Right lobe of liver (tissue), 4 donors: ENCODE measurements around the gene EXOC1L.

ENCODE experiments used
- POLR2A ChIP-seq: fragments of 450-650 bp; IDR thresholded peaks from one replicate; pipeline ENCODE4 v1.6.1; 2017; ENCODE audit warnings: antibody characterized with exemption, mild to moderate bottlenecking
- TF ChIP-seq, protein P1 (sequence below), 4 donors: fragments of 200-600 bp in 3 of 4; fragments of 450-650 bp in 1 of 4; IDR thresholded peaks; one replicate each; pipeline versions ENCODE4 v1.5.1 to v1.8.0; 2016 to 2022; ENCODE audit warnings: antibody characterized with exemption in 4 of 4, mild to moderate bottlenecking in 2 of 4
- donor health status: DM: no; HTN: no; CAD: no.
- donor health status: DM: no; HTN: no; CAD: no.
- donor health status: DM: no; HTN: yes; CAD: no.

DNA sequence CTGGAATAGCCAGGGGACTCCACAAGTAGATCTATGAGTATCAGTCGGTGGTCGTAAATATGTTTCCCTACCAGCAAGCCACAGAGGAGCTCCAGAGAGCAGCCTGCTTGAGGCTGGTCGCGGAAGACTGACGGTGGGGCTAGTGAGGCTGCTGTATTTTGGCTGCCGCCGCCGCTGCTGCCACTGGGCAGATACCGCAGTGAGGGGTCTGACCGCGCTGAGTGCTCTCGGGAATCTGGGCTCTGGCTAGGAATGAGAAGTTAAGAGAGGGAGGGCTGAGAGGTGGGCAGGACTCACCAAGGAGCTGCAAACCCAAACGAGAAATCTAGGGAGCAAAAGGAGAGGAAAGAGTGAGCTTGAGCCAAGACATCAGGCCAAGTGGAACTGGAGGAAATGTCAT is at the start of gene EXOC1L:
- TF ChIP-seq, protein P1, sequence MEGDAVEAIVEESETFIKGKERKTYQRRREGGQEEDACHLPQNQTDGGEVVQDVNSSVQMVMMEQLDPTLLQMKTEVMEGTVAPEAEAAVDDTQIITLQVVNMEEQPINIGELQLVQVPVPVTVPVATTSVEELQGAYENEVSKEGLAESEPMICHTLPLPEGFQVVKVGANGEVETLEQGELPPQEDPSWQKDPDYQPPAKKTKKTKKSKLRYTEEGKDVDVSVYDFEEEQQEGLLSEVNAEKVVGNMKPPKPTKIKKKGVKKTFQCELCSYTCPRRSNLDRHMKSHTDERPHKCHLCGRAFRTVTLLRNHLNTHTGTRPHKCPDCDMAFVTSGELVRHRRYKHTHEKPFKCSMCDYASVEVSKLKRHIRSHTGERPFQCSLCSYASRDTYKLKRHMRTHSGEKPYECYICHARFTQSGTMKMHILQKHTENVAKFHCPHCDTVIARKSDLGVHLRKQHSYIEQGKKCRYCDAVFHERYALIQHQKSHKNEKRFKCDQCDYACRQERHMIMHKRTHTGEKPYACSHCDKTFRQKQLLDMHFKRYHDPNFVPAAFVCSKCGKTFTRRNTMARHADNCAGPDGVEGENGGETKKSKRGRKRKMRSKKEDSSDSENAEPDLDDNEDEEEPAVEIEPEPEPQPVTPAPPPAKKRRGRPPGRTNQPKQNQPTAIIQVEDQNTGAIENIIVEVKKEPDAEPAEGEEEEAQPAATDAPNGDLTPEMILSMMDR (IDR thresholded peaks at IDR 0.05), result no peak
- no peak for TF ChIP-seq POLR2A
